ENCODE data around the gene PHOSPHO1.

GRCh38 chr17:49247944-49248343, 17.4 kb upstream of the PHOSPHO1 start:
- TF ChIP-seq CTCF (IDR thresholded peaks at IDR 0.05) (no peak), EP300 (IDR thresholded peaks at IDR 0.05) (no peak), POLR2A (IDR thresholded peaks at IDR 0.05; ENCODE audit: low read depth) (no peak)

Data from esophagus muscularis mucosa (tissue), 4 donors.